K562 treated with DMSO at 1 percent for 24 hours (cell line): ENCODE results near the gene PIK3R1. TPM values are rescaled to one million over a fixed set of nuclear protein-coding genes. Genes with fewer than 3 reads are reported as not detected.

Experiments used
- total RNA-seq: library from RNA; unstranded; fragments of 300-600 nt; gene quantifications from 2 replicates; pipeline ENCODE4 v1.2.3, GENCODE V29; 2022; ENCODE audit warnings: low read depth; ENCODE audit not compliant: insufficient read depth

Gene PIK3R1
- total RNA-seq, result 4.1 and 5.2 TPM in 2 replicates

DNA sequence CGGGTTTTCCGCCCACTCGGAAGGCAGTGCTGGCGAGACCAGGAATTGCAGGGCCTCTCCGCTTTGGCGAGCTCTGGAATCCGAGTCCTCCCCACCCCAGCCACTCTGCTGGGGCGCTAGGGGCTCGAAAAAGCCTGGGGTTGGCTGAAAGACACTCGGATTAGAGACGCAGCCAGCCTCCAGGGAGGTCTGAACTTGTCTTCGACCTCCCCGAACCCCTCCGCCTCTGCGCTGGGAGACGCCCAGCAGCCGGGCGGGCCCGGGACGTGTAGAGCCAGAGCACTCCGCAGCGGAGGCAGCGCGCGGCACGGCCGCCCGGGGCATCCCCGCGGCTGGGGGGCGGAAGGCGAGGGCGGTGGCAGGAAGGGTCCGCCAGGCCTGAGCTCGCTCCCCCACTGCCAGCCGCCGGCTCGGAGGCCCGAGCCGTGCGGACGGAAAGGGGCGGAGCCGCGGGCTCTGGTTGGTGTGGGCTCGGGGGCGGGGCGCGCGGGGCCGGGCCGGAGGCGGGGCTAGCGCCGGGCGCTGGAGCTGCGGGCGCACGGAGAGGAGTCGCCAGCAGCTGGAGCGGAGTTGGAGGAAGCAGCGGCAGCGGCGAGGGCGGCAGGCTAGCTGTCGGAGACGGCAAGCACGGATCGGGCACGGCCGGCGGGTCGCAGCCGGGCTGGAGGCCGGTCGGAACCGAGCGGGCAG is at the start of gene PIK3R1:
Gene PIK3R1, plus strand, starts transcription at position 549 of the 690 bp plus-strand sequence. CDS start 10,920 bp downstream, outside the sequence.

